ENCODE data around the gene ANGPTL7.

GRCh38 chr1:11143401-11143800, 45.8 kb upstream of the ANGPTL7 start:
- TF ChIP-seq CTCF (IDR thresholded peaks at IDR 0.05; ENCODE audit: insufficient read depth, low read length) (no peak), POLR2AphosphoS5 (IDR thresholded peaks at IDR 0.05; ENCODE audit: low read depth) (no peak)

All from HL-60 (cell line).